Measurements from ENCODE around the gene DNAJC24. TPM values are rescaled to one million over a fixed set of nuclear protein-coding genes. Genes with fewer than 3 reads are reported as not detected.

Gene DNAJC24
- total RNA-seq, 1 donor from 2014 or later: 14.6 TPM

DNA sequence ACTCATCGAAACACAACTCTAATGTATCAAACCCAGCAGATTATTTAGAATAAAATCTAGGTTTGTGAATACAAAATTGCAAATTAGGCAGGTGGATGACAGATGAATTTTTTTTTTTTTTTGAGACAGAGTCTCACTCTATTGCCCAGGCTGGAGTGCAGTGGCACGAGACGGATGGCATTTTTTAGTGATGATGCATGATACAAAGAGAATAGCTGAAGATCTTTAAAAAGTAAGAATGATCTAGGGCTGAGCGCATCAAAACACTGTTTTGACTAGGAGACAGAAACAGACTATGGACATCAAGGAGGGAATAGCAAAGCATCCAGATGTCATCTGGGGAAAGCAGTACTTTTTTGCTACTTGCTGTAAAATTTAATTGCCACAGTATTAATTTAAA lies 76.0 kb downstream of the DNAJC24 start:
- H3K4me1 Mint-ChIP-seq (ENCODE audit: low read depth): peaks cover 7% of the 10 kb centered on the region

DNA sequence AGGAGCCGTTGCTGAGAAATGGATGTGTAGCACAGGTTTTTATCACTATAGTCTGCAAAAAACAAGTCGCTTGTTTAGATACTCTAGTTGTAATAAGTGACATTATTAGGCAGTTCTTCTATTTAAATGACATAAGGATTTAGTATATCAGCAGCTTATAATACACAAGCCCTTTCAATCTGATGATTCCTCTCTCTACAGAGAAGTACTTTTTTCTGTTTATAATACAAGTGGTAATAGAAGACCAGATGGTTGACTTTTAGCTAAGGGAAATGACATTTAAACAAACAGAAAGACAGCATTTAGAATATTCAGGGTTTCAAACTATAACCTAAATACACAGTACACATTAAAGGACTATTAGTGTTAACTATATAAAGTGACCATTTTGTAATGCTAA lies 79.4 kb downstream of the DNAJC24 start:
- DNase-seq (ENCODE audit: low spot score): no peak

More for the DNA sequence above, 76.0 kb downstream of the DNAJC24 start:
- H3K4me3 Mint-ChIP-seq (ENCODE audit: unreplicated experiment): no peak overlapping the region
- H3K27me3 Mint-ChIP-seq (ENCODE audit: low read depth): no peaks in the 10 kb centered on the region
- no peak overlapping the region for H3K27ac Mint-ChIP-seq (ENCODE audit: unreplicated experiment)
- no peaks in the 10 kb centered on the region for H3K36me3 Mint-ChIP-seq (ENCODE audit: low read depth)
- no peak for DNase-seq (ENCODE audit: low spot score)
- H3K9me3 Mint-ChIP-seq (ENCODE audit: low read depth): no peaks in the 10 kb centered on the region
- no peak for TF ChIP-seq CTCF (IDR thresholded peaks at IDR 0.05)

DNA sequence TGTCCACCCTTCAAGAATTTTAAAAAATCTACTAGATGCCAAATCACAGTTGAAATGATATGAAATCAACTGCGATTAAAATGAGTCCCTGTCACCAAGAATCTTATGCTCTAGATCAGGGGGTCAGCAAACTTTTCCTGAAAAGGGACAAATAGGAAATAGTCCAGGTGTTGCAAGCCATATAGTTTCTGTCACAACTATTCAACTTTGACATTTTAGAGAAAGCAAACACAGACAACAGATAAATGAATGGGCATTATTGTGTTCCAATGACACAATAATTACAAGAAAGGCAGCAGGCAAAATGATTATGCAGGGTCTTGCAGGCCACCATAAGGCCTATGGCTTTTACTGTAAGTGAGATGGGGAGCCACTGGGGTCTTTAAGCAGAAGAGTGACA lies 81.2 kb downstream of the DNAJC24 start:
- H3K9me3 Mint-ChIP-seq (ENCODE audit: low read depth): no peaks in the 10 kb centered on the region
- H3K4me3 Mint-ChIP-seq (ENCODE audit: unreplicated experiment): no peak overlapping the region
- H3K27ac Mint-ChIP-seq (ENCODE audit: unreplicated experiment): no peak overlapping the region
- no peak for DNase-seq (ENCODE audit: low spot score)
- TF ChIP-seq CTCF (IDR thresholded peaks at IDR 0.05): no peak
- no peaks in the 10 kb centered on the region for H3K27me3 Mint-ChIP-seq (ENCODE audit: low read depth)
- H3K36me3 Mint-ChIP-seq (ENCODE audit: low read depth): peaks cover 8% of the 10 kb centered on the region
- H3K4me1 Mint-ChIP-seq (ENCODE audit: low read depth): no peaks in the 10 kb centered on the region

More for the DNA sequence above, 79.4 kb downstream of the DNAJC24 start:
- Mint-ChIP-seq H3K27me3 (ENCODE audit: low read depth) (no peaks in the 10 kb centered on the region), H3K27ac (ENCODE audit: unreplicated experiment) (no peak overlapping the region), H3K4me1 (ENCODE audit: low read depth) (no peaks in the 10 kb centered on the region), H3K9me3 (ENCODE audit: low read depth) (no peaks in the 10 kb centered on the region), H3K36me3 (ENCODE audit: low read depth) (peaks cover 5% of the 10 kb centered on the region), H3K4me3 (ENCODE audit: unreplicated experiment) (no peak overlapping the region)
- no peak for TF ChIP-seq CTCF (IDR thresholded peaks at IDR 0.05)

GRCh38 chr11:31455177-31455576 lies 85.5 kb downstream of the DNAJC24 start:
- no peaks in the 10 kb centered on the region for H3K27me3 Mint-ChIP-seq (ENCODE audit: low read depth)
- no peak for DNase-seq (ENCODE audit: low spot score)
- no peaks in the 10 kb centered on the region for H3K9me3 Mint-ChIP-seq (ENCODE audit: low read depth)
- no peak for TF ChIP-seq CTCF (IDR thresholded peaks at IDR 0.05)
- no peaks in the 10 kb centered on the region for H3K4me1 Mint-ChIP-seq (ENCODE audit: low read depth)
- H3K36me3 Mint-ChIP-seq (ENCODE audit: low read depth): peaks cover 8% of the 10 kb centered on the region
- no peak overlapping the region for H3K4me3 Mint-ChIP-seq (ENCODE audit: unreplicated experiment)
- no peak overlapping the region for H3K27ac Mint-ChIP-seq (ENCODE audit: unreplicated experiment)

DNA sequence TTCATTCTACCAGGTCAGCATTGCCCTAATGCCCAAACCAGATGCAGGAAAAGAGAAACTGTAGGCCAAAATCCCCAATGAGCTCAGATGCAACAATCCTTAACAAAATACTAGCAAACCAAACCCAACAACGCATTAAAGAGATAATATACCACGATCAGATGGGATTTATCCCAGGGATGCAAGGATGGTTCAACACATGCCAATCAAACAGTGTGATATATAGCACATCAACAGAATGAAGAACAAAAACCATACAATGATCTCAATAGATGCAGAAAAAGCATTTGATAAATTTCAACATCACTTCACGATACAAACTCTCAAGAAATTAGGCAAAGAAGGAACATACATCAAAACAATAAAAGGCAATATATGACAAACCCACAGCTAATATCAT lies 94.8 kb downstream of the DNAJC24 start:
- H3K36me3 Mint-ChIP-seq (ENCODE audit: low read depth): peaks cover 23% of the 10 kb centered on the region

More for the DNA sequence above, 94.8 kb downstream of the DNAJC24 start:
- no peaks in the 10 kb centered on the region for H3K27me3 Mint-ChIP-seq (ENCODE audit: low read depth)
- no peak for TF ChIP-seq CTCF (IDR thresholded peaks at IDR 0.05)
- H3K27ac Mint-ChIP-seq (ENCODE audit: unreplicated experiment): no peak overlapping the region
- no peak for DNase-seq (ENCODE audit: low spot score)
- no peaks in the 10 kb centered on the region for H3K4me1 Mint-ChIP-seq (ENCODE audit: low read depth)
- H3K4me3 Mint-ChIP-seq (ENCODE audit: unreplicated experiment): no peak overlapping the region
- peaks cover 30% of the 10 kb centered on the region for H3K9me3 Mint-ChIP-seq (ENCODE audit: low read depth)

Data from chondrocyte (in vitro differentiated cells).